IMR-90 (cell line): ENCODE results near the gene ZFYVE28. TPM values are rescaled to one million over a fixed set of nuclear protein-coding genes. Genes with fewer than 3 reads are reported as not detected.

Experiments used
- ATAC-seq: fragments of 200-7000 bp; cut with Tn5 transposase; 2 replicates; pipeline ENCODE4 v1.9.1; 2020; ENCODE audit warnings: low read depth, mild to moderate bottlenecking, moderate library complexity
- BruUV-seq: library from RNA; stranded (reverse); fragments of 400-500 nt; replicated peaks from 2 replicates; lab custom pipeline; 2021; lab: Mats Ljungman, UMichigan
- CTCF ChIA-PET: fragments of 300-600 bp; formaldehyde crosslinking; extraction: SDS; loops from one replicate; lab custom pipeline; 2021; ENCODE audit warnings: antibody characterized with exemption; lab: Yijun Ruan, JAX
- POLR2A ChIA-PET: fragments of 300-600 bp; sonication (Branson Sonifier 250); formaldehyde crosslinking; loops from one replicate; lab custom pipeline; 2022; ENCODE audit warnings: antibody characterized with exemption; ENCODE audit not compliant: unreplicated experiment; lab: Charles Lee
- DNase-seq: peaks from one replicate; pipeline ENCODE4 v3.0.0; 2013
- H2AFZ ChIP-seq: replicated peaks from 2 replicates; pipeline ENCODE3; 2013; ENCODE audit warnings: low read length, mild to moderate bottlenecking; ENCODE audit not compliant: poor library complexity
- H2AK5ac ChIP-seq: 2 replicates; pipeline ENCODE4 v1.6.1; 2013; ENCODE audit warnings: low read depth, low read length, inconsistent platforms
- H2AK9ac ChIP-seq: replicated peaks from 2 replicates; pipeline ENCODE3; 2013; ENCODE audit warnings: mild to moderate bottlenecking, low read depth, low read length, moderate library complexity; ENCODE audit not compliant: poor library complexity
- H2BK120ac ChIP-seq: 2 replicates; pipeline ENCODE4 v1.6.1; 2013; ENCODE audit warnings: low read depth, low read length, inconsistent platforms
- H2BK15ac ChIP-seq: 3 replicates; pipeline ENCODE4 v1.6.1; 2013; ENCODE audit warnings: low read depth, low read length, inconsistent platforms
- H2BK20ac ChIP-seq: 2 replicates; pipeline ENCODE4 v1.6.1; 2013; ENCODE audit warnings: low read depth, mild to moderate bottlenecking, inconsistent platforms, low read length, moderate library complexity
- H2BK5ac ChIP-seq: 2 replicates; pipeline ENCODE4 v1.6.1; 2013; ENCODE audit warnings: mild to moderate bottlenecking, low read depth, low read length, inconsistent platforms; ENCODE audit not compliant: poor library complexity, severe bottlenecking
- H3K14ac ChIP-seq: replicated peaks from 2 replicates; pipeline ENCODE4 v1.6.1; 2013; ENCODE audit warnings: low read depth, low read length, inconsistent platforms
- H3K18ac ChIP-seq: 2 replicates; pipeline ENCODE4 v1.6.1; 2013; ENCODE audit warnings: low read depth, low read length, control low read depth
- H3K23ac ChIP-seq: 2 replicates; pipeline ENCODE4 v1.6.1; 2013; ENCODE audit warnings: low read depth, low read length, inconsistent platforms
- H3K27ac ChIP-seq: 2 replicates; pipeline ENCODE4 v1.5.1; 2013; ENCODE audit warnings: mild to moderate bottlenecking, control low read depth, low read length; ENCODE audit not compliant: insufficient read depth
- H3K27me3 ChIP-seq: 2 replicates; pipeline ENCODE4 v1.6.1; 2013; ENCODE audit warnings: low read length; ENCODE audit not compliant: control insufficient read depth, insufficient read depth
- H3K36me3 ChIP-seq: 2 replicates; pipeline ENCODE4 v1.6.1; 2013; ENCODE audit warnings: low read length, mixed read lengths; ENCODE audit not compliant: control insufficient read depth, insufficient read depth
- H3K4ac ChIP-seq: 2 replicates; pipeline ENCODE4 v1.6.1; 2013; ENCODE audit warnings: low read depth, low read length, inconsistent platforms
- H3K4me1 ChIP-seq: 2 replicates; pipeline ENCODE4 v1.6.1; 2013; ENCODE audit warnings: low read length, mixed read lengths; ENCODE audit not compliant: control insufficient read depth, insufficient read depth
- H3K4me2 ChIP-seq: 2 replicates; pipeline ENCODE4 v1.6.1; 2013; ENCODE audit warnings: low read depth, mild to moderate bottlenecking, control low read depth, low read length, moderate library complexity
- H3K4me3 ChIP-seq: 2 replicates; pipeline ENCODE4 v1.5.1; 2013; ENCODE audit warnings: low read depth, mild to moderate bottlenecking, control low read depth, low read length, moderate library complexity; ENCODE audit not compliant: insufficient read depth
- H3K56ac ChIP-seq: 2 replicates; pipeline ENCODE4 v1.6.1; 2013; ENCODE audit warnings: low read length, inconsistent platforms; ENCODE audit not compliant: insufficient read depth; ENCODE audit errors: extremely low read depth
- H3K79me1 ChIP-seq, 2 experiments: 2 replicates each; pipeline ENCODE4 v1.6.1; 2013; ENCODE audit warnings: low read length in 2 of 2, inconsistent platforms in 1 of 2, low read depth in 1 of 2
- H3K9ac ChIP-seq: 2 replicates; pipeline ENCODE4 v1.6.1; 2013; ENCODE audit warnings: low read depth, low read length, control low read depth
- H3K9me1 ChIP-seq: 2 replicates; pipeline ENCODE4 v1.6.1; 2013; ENCODE audit warnings: low read length, inconsistent platforms; ENCODE audit not compliant: insufficient read depth
- H3K9me3 ChIP-seq: 2 replicates; pipeline ENCODE4 v1.6.1; 2013; ENCODE audit warnings: low read length; ENCODE audit not compliant: control insufficient read depth, insufficient read depth
- H4K20me1 ChIP-seq: 2 replicates; pipeline ENCODE4 v1.6.1; 2013; ENCODE audit warnings: low read length, inconsistent platforms; ENCODE audit not compliant: insufficient read depth
- H4K5ac ChIP-seq: 2 replicates; pipeline ENCODE4 v1.6.1; 2013; ENCODE audit warnings: mild to moderate bottlenecking, low read depth, low read length, control low read depth
- H4K8ac ChIP-seq, 2 experiments: 2 replicates each; pipeline ENCODE4 v1.6.1; 2013; ENCODE audit warnings: low read depth in 2 of 2, low read length in 2 of 2, control low read depth in 1 of 2, inconsistent platforms in 1 of 2
- H4K91ac ChIP-seq: 2 replicates; pipeline ENCODE4 v1.6.1; 2013; ENCODE audit warnings: low read depth, low read length, inconsistent platforms; ENCODE audit not compliant: insufficient read depth
- CTCF ChIP-seq: conservative IDR thresholded peaks from 2 replicates; pipeline ENCODE4 v1.5.1; 2012; ENCODE audit warnings: mild to moderate bottlenecking, low read depth, low read length, improper control_type of control experiment
- dilution Hi-C: fragments of 300-500 bp; cut with HindIII; formaldehyde crosslinking; loops from one replicate; pipeline ENCODE4 v1.14.3; 2018; ENCODE audit warnings: low sequenced_read_pairs; ENCODE audit not compliant: unreplicated experiment
- in situ Hi-C: fragments of 300-500 bp; cut with MboI; formaldehyde crosslinking; loops from 3 replicates; pipeline ENCODE4 v1.14.3; 2019; ENCODE audit warnings: low sequenced_read_pairs, inconsistent platforms, mixed read lengths
- intact Hi-C: fragments of 100-400 bp; cut with micrococcal nuclease; formaldehyde crosslinking; loops from 2 replicates; pipeline ENCODE4 v1.10.0; 2022
- polyA plus RNA-seq, 3 experiments: library from polyadenylated mRNA; depleted of rRNA; stranded (reverse); fragments of >200 nt; gene quantifications; 2 replicates each; pipeline ENCODE4 v1.2.3, GENCODE V29; 2012; ENCODE audit warnings: low replicate concordance in 1 of 3
- total RNA-seq: library from RNA; depleted of rRNA; stranded (reverse); fragments of >200 nt; gene quantifications from 2 replicates; pipeline ENCODE4 v1.2.3, GENCODE V29; 2012

ZFYVE28 gene
- total and polyA plus RNA-seq, 2 of the 4 experiments (the other 2 are of a cell fraction), result 0.36 to 1.2 TPM

- Histone ChIP-seq H3K27me3 (peaks cover 4% of the 10 kb centered on the region; the same call in 1 of the 2 replicates), H3K18ac (no peak overlapping the region), H3K9ac (no peak overlapping the region), H4K5ac (no peak overlapping the region), H3K27ac (no peak overlapping the region), H3K23ac (no peak overlapping the region), H2BK15ac (no peak overlapping the region), H3K9me1 (0 out of 2 replicates have a peak, but pooled peaks cover 3% of the 10 kb centered on the region), H3K4ac (no peak overlapping the region), H4K8ac (no peak overlapping the region), H3K79me1 (no peaks in the 10 kb centered on the region), H2BK120ac (no peak overlapping the region), H4K20me1 (peaks cover 7% of the 10 kb centered on the region), H2AK9ac (no peak overlapping the region), H2AK5ac (0 out of 2 replicates have a peak overlapping the region, but pooled peaks have one; percentile 1), H3K4me2 (no peak overlapping the region), H3K9me3 (peaks cover 4% of the 10 kb centered on the region; the same call in 1 of the 2 replicates), H2BK5ac (no peak overlapping the region), H3K4me3 (no peak overlapping the region), H3K56ac (no peak overlapping the region), H3K4me1 (peaks cover 7% of the 10 kb centered on the region), H2AFZ (no peak overlapping the region), H4K91ac (no peak overlapping the region), H3K36me3 (no peaks in the 10 kb centered on the region), H2BK20ac (no peak overlapping the region), H3K14ac (no peak overlapping the region)
- no peak for DNase-seq
- intact Hi-C loops (no loop called here), dilution Hi-C loops (no loop called here), in situ Hi-C loops (no loop called here)
- TF ChIP-seq CTCF, result no peak
- ChIA-PET CTCF (no interaction called here), POLR2A (no interaction called here)
- BruUV-seq, result no TSS peak
- no peak for ATAC-seq
Observed at GRCh38 chr4:2432004-2432403, 13.6 kb upstream of the ZFYVE28 start.
